Lower leg skin (tissue), 4 donors: ENCODE results near the gene CNTN4. TPM values are rescaled to one million over a fixed set of nuclear protein-coding genes. Genes with fewer than 3 reads are reported as not detected.

Source experiments
- DNase-seq, 2 donors: peaks; one replicate each; pipeline ENCODE4 v3.0.0-alpha.2; 2019; ENCODE audit warnings: low spot score in 2 of 2
- H3K4me3 ChIP-seq: fragments of 200-600 bp; sonication (generic); 2 replicates; pipeline ENCODE4 v1.5.1; 2017; ENCODE audit warnings: mild to moderate bottlenecking, low read depth; ENCODE audit not compliant: poor library complexity, severe bottlenecking
- POLR2A ChIP-seq, 2 donors: fragments of 450-650 bp; IDR thresholded peaks; one replicate each; pipeline ENCODE4 v1.6.1; 2016 to 2017; ENCODE audit warnings: antibody characterized with exemption in 2 of 2, mild to moderate bottlenecking in 1 of 2, moderate library complexity in 1 of 2
- WGBS, 2 donors: methylation state at CpG; one replicate each; pipeline ENCODE4 v1.1.5; 2018; 5-methylcytosine and 5-hydroxymethylcytosine counted together
- intact Hi-C: fragments of 100-400 bp; cut with DNase I; formaldehyde crosslinking; loops from one replicate; pipeline ENCODE4 v1.15.0; 2023; ENCODE audit warnings: low total_unique reads
- total RNA-seq, 4 donors: library from RNA; depleted of rRNA; stranded (reverse); fragments of >200 nt; gene quantifications; one replicate each; pipeline ENCODE4 v1.1.0, GENCODE V29; 2016
- TF ChIP-seq, protein P1 (sequence below), 3 donors: fragments of 450-650 bp; IDR thresholded peaks; one replicate each; pipeline ENCODE4 v1.5.1; 2016; ENCODE audit warnings: antibody characterized with exemption in 3 of 3, mild to moderate bottlenecking in 3 of 3, moderate library complexity in 2 of 3

CNTN4 gene
- total RNA-seq, 4 donors from 2014 or later, result 1.8 to 6.1 (median 2.6) TPM

- WGBS, 2 donors, result 44 to 46% methylated on average over 2 of the region's 2 CpGs
- no peak for DNase-seq
- TF ChIP-seq, protein P1, sequence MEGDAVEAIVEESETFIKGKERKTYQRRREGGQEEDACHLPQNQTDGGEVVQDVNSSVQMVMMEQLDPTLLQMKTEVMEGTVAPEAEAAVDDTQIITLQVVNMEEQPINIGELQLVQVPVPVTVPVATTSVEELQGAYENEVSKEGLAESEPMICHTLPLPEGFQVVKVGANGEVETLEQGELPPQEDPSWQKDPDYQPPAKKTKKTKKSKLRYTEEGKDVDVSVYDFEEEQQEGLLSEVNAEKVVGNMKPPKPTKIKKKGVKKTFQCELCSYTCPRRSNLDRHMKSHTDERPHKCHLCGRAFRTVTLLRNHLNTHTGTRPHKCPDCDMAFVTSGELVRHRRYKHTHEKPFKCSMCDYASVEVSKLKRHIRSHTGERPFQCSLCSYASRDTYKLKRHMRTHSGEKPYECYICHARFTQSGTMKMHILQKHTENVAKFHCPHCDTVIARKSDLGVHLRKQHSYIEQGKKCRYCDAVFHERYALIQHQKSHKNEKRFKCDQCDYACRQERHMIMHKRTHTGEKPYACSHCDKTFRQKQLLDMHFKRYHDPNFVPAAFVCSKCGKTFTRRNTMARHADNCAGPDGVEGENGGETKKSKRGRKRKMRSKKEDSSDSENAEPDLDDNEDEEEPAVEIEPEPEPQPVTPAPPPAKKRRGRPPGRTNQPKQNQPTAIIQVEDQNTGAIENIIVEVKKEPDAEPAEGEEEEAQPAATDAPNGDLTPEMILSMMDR (IDR thresholded peaks at IDR 0.05), result no peak
- no peak for TF ChIP-seq POLR2A (IDR thresholded peaks at IDR 0.05)
- no peak overlapping the region for H3K4me3 ChIP-seq
- intact Hi-C loops, result no loop called here
Measured at GRCh38 chr3:2454865-2455264, 356.2 kb downstream of the CNTN4 start.

DNA sequence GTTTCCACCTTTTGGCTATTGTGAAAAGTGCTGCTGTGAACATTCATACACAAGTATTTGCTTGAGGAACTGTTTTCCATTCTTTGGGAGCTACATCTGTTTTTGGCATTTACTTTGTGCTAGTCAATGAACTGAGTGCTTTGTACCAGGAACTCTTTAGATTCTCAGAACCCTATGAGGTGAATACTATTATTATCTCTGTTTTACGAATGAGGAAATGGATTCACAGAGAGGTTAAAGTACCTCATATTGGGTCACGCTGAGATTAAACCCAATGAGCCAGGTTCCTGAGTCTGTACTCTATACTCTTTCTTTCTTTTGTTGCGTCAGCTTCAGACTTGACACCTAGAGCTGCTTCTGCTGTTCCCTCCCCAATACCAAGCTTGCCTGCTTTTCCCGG, 358.1 kb downstream of the CNTN4 start:
- intact Hi-C loops, result no loop called here
- no peak for DNase-seq
- 87 to 93% methylated on average over 4 of the region's 4 CpGs for WGBS, 2 donors
- H3K4me3 ChIP-seq, result no peak overlapping the region
- TF ChIP-seq POLR2A (IDR thresholded peaks at IDR 0.05), result no peak
- TF ChIP-seq, protein P1 (IDR thresholded peaks at IDR 0.05), result no peak

DNA sequence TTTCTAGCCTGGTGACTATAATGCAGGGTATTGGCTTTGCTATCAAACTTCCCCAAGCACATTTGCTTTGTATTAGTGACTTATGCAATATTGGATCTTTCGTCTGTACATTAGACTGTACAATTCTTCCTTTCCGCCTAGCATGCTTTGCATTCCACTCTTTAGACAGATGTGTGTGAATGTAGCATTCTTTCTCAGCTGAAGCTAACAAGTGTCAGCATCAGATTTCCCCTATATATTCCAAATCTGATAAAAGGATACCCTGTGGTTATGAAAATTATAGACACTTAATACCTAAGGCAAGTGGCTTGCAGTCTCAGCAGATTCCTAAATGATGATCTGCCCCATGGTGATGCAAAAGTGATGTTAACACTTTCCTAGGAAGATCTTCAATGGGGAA, 360.1 kb downstream of the CNTN4 start:
- no peak overlapping the region for H3K4me3 ChIP-seq
- intact Hi-C loops, result no loop called here
- 22 to 40% methylated on average over 2 of the region's 2 CpGs for WGBS, 2 donors
- no peak for DNase-seq
- TF ChIP-seq POLR2A (IDR thresholded peaks at IDR 0.05), result no peak
- TF ChIP-seq, protein P1 (IDR thresholded peaks at IDR 0.05), result no peak

- TF ChIP-seq POLR2A (IDR thresholded peaks at IDR 0.05), result no peak
- DNase-seq, result no peak
- 82 to 85% methylated on average over 1 of the region's 1 CpG for WGBS, 2 donors
- H3K4me3 ChIP-seq, result no peak overlapping the region
- intact Hi-C loops, result no loop called here
Measured at GRCh38 chr3:2465842-2466241, 367.2 kb downstream of the CNTN4 start.

- TF ChIP-seq, protein P1 (IDR thresholded peaks at IDR 0.05), result no peak
- TF ChIP-seq POLR2A (IDR thresholded peaks at IDR 0.05), result no peak
- DNase-seq, result no peak
- H3K4me3 ChIP-seq, result no peak overlapping the region
- WGBS, 2 donors, result 79 to 92% methylated on average over 4 of the region's 4 CpGs
- intact Hi-C loops, result no loop called here
Measured at GRCh38 chr3:2468816-2469215, 370.1 kb downstream of the CNTN4 start.

DNA sequence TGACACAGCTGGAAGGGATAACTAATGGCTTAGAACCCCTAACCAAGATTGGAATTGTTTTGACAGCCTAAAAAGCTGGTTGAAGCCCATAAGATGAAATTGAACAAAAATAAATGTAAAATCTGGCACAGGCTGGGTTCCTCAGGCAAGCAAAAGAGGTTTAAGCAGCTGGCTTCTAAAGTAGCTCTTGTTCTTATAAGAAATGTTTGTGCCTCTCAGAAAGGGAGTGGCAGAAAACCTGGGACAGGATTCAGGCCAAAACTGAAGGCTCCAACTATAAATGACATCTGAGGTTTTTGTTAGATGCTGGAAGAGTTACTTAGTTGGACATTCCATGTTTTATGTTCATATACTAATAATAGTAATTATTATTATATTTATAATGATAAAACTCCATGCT, 378.3 kb downstream of the CNTN4 start:
- no peak for TF ChIP-seq POLR2A (IDR thresholded peaks at IDR 0.05)
- TF ChIP-seq, protein P1 (IDR thresholded peaks at IDR 0.05), result no peak
- intact Hi-C loops, result no loop called here
- no peak for DNase-seq
- H3K4me3 ChIP-seq, result no peak overlapping the region
